Measurements from ENCODE around the gene SLC19A2.

GRCh38 chr1:169523904-169524303, 38.2 kb upstream of the SLC19A2 start:
- TF ChIP-seq YY1 (IDR thresholded peaks at IDR 0.05; ENCODE audit: low read depth) (no peak), FOXM1 (IDR thresholded peaks at IDR 0.05; ENCODE audit: borderline replicate concordance, low read depth) (no peak), EP300 (IDR thresholded peaks at IDR 0.05; ENCODE audit: borderline replicate concordance) (no peak), RAD21 (IDR thresholded peaks at IDR 0.05; ENCODE audit: low read depth) (no peak), TAF1 (IDR thresholded peaks at IDR 0.05; ENCODE audit: low read depth) (no peak), CEBPB (IDR thresholded peaks at IDR 0.05) (no peak), TCF12 (IDR thresholded peaks at IDR 0.05; ENCODE audit: low read depth) (no peak), EGR1 (IDR thresholded peaks at IDR 0.05) (no peak), CREB1 (IDR thresholded peaks at IDR 0.05; ENCODE audit: low read depth) (no peak)
